ENCODE measurements around the gene SEMA7A. TPM values are rescaled to one million over a fixed set of nuclear protein-coding genes. Genes with fewer than 3 reads are reported as not detected.

Gene SEMA7A
- total RNA-seq, 1 experiment from 2014 or later, result 1.1 TPM

GRCh38 chr15:74431645-74432044 is 2.1 kb downstream of the SEMA7A start:
- DNase-seq (ENCODE audit: low spot score), result no peak

DNA sequence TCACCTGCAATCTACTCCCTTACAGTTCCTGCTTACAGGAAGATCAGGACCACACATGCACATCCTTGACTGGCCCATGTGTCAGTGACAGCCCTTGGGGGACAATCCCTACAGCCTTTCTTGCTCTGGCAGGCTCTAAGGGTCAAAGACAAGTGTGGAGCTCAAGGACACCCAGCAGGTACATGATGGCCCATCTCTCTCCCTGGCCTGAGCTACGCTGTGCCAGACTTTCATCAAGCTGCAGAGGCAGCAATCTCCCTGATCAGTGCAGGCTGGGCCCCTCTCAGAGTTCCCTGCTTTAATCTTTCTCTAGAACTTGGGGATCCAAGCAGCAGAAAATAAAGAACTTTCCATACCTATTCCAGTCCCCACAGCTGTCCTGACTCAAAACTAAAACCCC is 2.6 kb downstream of the SEMA7A start:
- DNase-seq (ENCODE audit: low spot score), result no peak

DNA sequence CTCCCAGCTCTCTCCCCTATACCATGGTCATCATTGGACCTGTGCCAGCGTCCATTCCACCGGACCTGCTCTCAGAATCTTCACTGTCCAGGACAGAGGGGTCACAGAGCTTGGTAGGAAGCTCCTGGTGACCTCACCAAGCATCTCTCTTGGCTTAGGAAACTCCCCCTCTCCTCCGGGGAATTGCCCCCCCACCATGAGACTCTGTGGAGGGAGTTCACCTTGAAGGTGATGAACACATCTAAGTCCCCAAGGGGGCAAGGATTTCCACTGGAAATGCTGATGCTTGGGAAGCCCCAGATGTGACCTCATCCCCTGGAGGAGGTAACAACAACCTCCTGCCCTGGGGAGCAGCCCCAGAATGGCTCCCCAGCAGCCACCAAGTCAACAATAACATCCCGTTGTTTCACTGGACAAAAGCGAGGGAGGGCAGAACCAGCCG is 3.2 kb downstream of the SEMA7A start:
- DNase-seq (ENCODE audit: low spot score), result no peak

DNA sequence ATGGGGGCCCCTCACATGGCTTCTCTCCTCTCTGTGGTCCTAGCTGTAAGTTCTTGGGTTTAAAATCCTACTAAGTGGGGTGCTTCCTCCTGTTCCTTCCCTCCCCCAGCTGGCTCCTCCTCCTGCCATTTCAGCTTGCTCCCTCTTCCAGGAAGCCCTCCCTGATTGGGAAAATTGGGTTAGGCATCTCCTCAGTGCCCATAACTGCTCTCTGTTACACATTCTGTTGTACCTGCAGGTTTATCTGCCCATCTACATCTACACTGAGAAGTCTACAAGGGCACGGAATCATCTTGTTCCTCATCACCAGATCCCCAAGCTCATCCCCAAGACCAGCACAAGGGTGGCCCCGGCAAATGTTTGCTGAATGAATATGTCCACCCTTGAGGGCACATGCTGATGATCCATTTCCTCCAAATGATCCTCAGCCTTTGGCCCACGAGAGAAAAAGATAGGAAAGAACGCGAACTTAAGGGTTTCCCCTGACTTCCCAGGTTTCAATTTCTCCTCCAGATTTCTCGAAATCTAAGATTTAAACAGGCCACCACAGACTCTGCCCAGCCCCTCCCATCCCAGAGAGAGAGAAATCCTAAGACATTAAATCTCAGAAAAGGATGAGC is 3.9 kb downstream of the SEMA7A start:
- no peak for DNase-seq (ENCODE audit: low spot score)

DNA sequence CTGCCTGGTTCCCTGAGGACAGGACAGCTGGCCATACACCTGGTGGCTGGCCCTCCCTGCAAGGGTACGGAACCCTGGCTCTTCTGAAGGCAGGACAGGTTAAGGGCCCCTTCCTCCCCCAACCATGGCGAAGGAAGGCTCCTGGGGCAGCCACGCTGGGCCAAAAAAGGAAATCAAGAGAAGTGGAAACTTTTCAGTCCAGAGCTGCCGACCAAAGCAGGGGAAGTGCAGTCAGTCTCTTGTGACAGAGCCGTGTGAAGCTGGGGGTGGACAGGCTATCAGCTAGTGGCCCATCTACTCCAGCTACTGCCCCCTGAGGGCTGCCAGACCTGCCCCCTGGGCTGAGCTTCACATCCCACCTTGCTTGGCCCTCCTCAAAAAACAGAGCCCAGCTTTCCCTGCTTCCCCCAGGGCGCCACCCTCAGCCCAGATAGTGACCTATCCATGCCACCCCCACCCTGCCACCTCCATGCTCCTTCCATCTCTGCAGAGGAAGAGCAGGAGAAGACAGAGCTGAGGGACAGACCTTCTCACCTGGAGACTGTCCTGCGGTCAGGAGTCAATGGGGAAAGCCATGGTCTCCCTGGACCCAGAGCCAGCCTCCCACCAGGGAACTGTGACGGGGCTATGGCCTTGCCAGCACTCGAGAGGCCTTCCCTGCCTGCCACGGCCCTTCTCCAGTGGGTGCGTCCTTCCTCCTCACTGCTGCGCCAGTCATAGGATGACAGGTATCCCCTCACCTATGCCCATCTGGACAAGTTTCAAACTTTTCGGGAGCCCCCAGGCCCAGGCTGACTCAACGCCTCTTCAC is 4.6 kb downstream of the SEMA7A start:
- DNase-seq (ENCODE audit: low spot score), result no peak

DNA sequence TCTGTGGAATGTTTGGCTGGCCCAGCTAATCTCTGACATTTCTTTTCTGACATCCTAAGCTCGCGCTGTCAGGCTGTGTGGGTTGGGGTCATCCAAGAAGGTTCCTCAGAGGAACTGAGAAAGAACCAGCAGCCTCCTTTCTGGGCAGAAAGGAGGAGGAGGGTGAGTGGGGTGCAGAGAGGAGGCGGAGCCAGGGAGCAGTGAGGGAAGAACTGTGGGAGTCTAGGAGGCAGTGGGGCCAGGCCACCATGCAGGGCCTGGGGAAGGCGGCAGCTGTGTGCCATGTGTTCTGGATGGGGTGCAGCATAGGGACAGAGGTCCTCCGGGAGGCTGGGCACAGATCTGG is 5.3 kb downstream of the SEMA7A start:
- no peak for DNase-seq (ENCODE audit: low spot score)

DNA sequence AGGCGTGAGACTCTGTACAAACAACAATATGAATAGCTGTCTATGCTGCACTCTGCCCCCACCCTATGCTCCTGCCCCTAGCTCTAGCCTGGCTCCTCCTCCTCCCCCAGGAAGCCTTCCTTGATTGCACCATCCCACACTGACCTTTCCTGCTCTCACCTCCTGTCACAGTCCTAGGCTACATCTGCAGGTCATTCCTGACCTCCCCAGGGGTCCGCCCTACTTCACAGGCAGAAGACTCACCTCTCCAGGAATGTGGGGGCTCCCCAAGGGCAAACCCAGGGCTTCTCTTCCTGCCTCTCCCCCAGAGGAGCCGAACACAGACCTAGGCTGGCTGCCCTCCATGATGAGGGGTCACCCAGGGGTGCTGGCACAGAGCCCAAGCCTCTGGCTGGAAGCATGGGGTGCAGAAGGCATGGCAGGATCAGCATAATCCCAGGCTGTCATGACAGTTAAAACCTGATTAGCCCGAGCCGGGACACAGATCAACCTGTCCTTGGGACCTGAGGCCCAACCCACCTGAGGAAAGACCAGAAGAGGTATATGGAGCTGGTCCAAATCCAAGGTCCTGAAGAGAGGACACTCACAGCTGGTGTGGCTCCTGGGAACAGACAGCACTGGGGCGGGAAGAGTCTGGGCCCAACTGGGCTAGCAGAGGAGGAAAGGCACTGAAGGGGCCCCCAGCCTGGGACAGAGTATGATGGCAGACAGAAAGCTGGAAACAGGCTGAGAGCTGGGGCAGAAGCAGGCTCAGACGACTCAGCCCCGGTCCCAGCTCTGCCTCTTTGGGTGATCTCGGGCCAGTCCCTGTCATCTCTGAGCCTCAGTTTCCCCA is 5.9 kb downstream of the SEMA7A start:
- DNase-seq (ENCODE audit: low spot score), result no peak

DNA sequence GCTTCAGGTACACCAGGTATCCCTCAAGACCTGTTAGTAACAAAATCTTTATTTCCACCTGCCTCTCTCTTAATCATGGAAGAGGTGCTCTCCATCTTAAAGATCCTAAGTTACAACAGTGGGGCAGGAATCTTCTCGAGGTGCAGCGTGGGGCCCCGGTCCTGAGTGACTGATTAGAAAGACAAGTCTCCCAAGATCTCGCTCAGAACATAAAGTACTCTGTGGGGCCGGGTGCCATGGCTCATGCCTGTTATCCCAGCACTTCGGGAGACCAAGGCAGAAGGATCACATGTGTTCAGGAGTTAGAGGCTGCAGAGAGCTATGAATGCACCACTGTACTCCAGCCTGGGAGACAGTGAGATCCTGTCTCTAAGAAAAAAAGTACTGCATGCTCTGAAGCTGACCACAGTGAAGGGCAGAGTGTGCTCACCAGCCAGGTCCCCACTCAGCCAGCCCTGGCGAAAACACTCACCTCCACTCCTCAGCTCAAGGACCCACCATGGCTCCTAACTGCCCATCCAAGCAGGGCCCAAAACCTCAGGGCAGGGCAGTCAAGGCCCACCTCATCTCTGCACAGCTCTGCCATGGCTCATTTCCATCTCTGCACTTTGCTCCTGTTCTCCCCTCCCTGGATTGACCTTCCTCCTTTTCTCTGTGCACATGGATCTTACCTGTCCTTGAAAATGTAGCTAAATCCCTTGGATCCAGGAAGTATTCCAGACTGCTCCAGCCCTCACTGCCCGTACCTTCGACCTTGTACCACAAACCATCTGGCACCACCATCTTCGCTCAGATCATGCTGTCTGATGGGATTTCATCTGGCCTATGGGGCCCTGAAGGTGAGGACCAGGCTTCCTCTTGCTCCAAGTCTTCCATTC is 7.1 kb downstream of the SEMA7A start:
- DNase-seq (ENCODE audit: low spot score), result no peak

DNA sequence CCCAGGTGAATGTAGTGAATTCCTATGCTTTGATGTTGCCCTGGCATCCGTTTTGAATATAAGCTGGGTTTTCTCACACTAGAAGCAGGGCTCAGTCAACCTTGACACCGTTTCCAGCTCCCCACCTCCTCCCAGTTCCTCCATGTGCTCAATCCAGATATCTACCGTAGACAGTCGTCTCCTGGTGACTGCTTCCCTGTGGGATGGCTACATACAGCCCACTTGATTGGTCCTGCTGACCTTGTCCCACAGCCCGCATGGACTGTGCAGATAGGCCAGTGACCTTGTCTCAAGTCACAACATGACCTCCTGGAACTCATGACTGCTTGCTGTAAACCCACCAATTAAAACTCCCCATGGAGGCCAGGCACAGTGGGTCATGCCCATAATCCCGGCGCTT is 8.1 kb downstream of the SEMA7A start:
- DNase-seq (ENCODE audit: low spot score), result no peak

- no peak for DNase-seq (ENCODE audit: low spot score)
Measured at GRCh38 chr15:74424901-74425528, 8.7 kb downstream of the SEMA7A start.

GRCh38 chr15:74423431-74424257 is 10.1 kb downstream of the SEMA7A start:
- DNase-seq (ENCODE audit: low spot score), result no peak

GRCh38 chr15:74422652-74423430 is 10.9 kb downstream of the SEMA7A start:
- DNase-seq (ENCODE audit: low spot score), result no peak

DNA sequence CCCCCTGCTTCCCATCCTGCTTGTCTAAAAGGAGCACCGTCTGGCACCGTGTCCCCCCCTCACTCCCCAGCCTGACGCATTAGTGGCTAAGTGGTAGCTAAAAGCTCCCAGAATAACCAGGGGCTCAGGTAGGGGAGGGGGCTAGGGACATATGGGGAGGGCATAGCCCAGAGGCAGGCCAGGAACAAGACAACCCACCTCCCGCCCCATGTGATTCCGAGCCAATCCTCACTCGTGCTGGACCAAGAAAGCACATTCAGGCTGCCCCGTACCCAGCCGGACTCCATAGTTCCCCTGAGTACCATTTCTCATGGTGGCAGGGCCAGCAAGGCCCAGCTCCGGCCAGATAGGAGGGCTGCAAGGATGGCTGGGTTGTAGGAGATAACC is 11.5 kb downstream of the SEMA7A start:
- DNase-seq (ENCODE audit: low spot score), result no peak

DNA sequence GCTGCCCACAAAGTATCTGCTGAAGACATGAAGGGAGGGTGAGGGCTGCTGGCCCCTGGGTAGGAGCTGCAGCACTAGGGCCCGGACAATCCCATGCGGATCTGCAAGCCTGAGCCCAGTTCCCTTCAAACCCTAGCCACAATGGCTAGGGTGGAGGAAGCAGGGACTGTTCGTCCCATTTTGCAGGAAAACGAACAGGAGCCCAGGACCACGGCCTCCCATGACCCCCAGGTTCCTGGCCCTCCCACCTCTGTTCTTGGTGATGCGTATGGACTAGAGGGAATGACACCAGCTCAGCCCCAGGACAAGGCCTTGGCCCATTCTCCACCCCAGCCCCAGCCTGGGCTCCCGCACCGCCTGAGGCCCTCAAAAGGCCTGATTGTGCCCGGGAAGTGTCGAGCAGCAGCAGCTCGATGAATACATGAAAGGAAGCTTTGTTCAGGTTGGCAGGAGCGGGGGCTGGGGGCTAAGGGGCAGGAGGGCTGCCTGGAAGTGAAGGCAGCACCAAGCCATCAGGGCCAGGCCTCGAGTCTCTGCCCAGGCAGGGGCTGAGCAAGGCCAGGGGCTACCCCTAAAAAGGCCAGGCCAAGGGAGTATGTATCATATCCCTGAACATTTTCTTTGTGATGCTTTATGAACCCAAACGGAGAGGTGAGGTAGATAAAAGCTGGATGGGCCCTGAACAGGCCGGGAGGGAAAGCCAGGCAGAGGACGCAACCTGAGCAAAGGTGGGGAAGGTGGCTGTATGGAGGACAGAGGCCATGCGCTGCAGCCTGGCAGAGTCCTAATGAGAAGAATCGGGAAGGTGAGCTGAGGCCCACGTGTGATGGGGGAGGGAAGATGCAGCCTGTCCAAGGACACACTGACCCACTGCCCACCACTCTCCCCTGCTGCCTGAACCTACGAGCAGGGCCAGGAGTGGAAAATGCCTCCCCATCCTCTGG is 12.2 kb downstream of the SEMA7A start:
- DNase-seq (ENCODE audit: low spot score), result no peak

DNA sequence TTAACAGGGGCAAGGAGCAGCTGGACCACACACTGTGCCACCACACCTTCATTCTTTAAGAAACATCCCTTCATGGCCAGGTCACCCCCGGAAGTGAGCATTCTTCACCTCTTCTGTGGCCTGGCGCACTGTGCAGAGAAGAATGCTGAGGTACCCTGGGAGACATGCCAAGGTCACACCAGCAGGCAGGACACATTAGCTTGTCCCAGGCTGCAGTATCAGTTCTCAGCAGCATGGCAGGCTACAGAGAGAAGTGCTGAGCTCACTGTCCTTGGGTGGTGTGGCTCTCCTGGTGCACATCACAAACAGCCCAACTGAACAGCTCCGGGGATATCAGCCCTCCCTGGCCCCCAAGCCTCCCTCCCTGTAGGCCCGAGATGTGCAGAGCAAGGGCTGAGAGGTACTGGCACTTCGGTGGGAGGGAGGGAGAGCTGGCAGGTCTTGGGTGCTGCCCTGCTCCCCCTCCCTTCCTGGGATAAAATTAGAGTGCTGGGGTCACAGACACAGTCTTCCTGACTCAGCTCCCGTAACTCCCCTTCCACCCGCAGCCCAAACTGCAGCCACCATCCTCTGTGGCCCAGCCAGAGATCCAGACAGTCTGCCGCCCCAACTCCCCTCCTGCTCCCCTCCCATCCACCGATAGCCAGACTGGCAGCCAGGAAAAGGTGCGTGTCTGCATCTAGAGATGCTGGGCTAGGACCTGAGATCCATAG is 13.4 kb downstream of the SEMA7A start:
- DNase-seq (ENCODE audit: low spot score), result no peak

DNA sequence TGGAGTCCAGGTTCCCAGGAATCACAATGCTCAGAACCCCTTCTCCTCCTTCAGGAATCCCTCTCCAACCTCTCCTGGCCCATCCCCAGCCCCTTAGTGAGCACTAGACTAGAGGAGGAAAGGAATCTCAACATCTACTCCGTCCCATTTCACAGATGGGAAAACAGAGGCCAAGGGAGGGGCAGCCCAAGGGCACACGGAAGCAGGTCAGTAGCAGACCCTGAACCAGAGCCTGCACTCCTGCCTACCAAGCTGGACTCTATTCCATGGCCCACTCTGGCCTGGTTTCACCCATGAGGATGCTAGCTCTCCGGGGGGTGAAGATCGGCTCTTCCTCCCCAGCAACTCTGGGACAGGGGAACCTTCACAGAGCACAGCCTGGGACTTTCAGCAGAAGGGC is 14.3 kb downstream of the SEMA7A start:
- no peak for DNase-seq (ENCODE audit: low spot score)

DNA sequence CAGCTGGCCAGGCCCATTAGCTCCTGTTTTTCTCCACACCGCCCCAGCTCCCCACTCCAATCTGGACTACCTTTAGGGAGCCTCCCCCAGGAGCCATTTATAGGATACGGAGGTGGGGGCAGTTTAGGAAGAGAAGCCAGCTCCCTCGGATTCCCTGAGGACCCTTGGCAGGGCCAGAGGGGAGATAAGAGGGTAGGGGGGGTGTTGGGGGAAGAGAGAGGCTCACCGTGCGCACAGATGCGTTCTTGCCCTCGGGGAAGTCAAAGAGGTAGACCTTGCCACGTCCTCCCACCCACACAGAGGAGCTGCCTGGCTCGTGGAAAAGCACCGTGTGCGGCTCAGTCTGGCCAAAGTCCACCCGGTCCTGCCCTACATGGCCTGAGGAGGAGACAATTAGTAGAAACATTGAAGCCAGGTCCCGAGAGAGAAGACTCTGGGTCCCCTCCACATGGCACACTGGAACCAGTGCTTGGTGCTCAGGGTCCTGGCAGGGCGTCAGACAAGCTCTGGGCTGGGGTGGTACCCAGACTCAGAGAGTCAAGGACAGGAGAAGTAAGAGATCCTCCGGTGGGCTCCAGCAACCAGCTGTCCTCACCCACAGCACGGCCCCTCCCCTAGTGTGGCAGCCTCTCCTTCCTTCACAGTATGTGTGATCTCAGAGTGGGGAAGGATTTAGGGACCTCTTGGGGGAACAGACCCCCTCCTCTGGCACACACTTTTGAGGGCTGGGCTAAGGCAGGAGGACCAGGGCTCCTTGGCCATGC is 15.0 kb downstream of the SEMA7A start:
- DNase-seq (ENCODE audit: low spot score), result no peak
